GM13976 (cell line): Measurements from ENCODE around the gene SLC25A45.

Experiments used
- DNase-seq: peaks from one replicate; pipeline ENCODE4 v3.0.0; 2012; ENCODE audit warnings: low spot score
- CTCF ChIP-seq: IDR thresholded peaks from 2 replicates; pipeline ENCODE4 v1.5.1; 2012; ENCODE audit warnings: borderline replicate concordance, mild to moderate bottlenecking; ENCODE audit not compliant: insufficient read depth; ENCODE audit errors: extremely low read depth, missing control alignments, control extremely low read depth
- in situ Hi-C: fragments of 300-500 bp; cut with MboI; formaldehyde crosslinking; loops from one replicate; pipeline ENCODE4 v1.12.0; 2022; ENCODE audit warnings: low sequenced_read_pairs, mixed read lengths, inconsistent platforms; ENCODE audit not compliant: unreplicated experiment

The SLC25A45 gene

GRCh38 chr11:65424205-65425104 is 42.0 kb upstream of the SLC25A45 start:
- TF ChIP-seq CTCF = no peak
- in situ Hi-C loops = no loop called here
- peak; percentile 5 for DNase-seq

GRCh38 chr11:65423516-65424204 is 41.2 kb upstream of the SLC25A45 start:
- in situ Hi-C loops = no loop called here
- DNase-seq = no peak
- TF ChIP-seq CTCF = no peak

- TF ChIP-seq CTCF = no peak
- in situ Hi-C loops = no loop called here
- DNase-seq = peak; percentile 83
Measured at GRCh38 chr11:65422633-65423515, 40.4 kb upstream of the SLC25A45 start, which contains the start of gene NEAT1. Gene NEAT1, plus strand, starts transcription at chr11:65422798.

GRCh38 chr11:65421794-65422632 is 39.6 kb upstream of the SLC25A45 start:
- peak; percentile 87 for DNase-seq
- in situ Hi-C loops = no loop called here
- no peak for TF ChIP-seq CTCF

GRCh38 chr11:65420979-65421793 is 38.7 kb upstream of the SLC25A45 start:
- in situ Hi-C loops = no loop called here
- peak; percentile 59 for DNase-seq
- TF ChIP-seq CTCF = no peak
